HG03135 (cell line): ENCODE measurements around the gene UTS2B.

Source experiments
- ATAC-seq: cut with Tn5 transposase; IDR thresholded peaks from one replicate; pipeline ENCODE4 v1.9.1; 2021; ENCODE audit warnings: mild to moderate bottlenecking, moderate library complexity; ENCODE audit not compliant: unreplicated experiment

UTS2B gene

GRCh38 chr3:191244242-191244867 lies 86.0 kb downstream of the UTS2B start:
- peak; percentile 43 for ATAC-seq

- no peak for ATAC-seq
Measured at GRCh38 chr3:191240486-191240885, 89.8 kb downstream of the UTS2B start.

DNA sequence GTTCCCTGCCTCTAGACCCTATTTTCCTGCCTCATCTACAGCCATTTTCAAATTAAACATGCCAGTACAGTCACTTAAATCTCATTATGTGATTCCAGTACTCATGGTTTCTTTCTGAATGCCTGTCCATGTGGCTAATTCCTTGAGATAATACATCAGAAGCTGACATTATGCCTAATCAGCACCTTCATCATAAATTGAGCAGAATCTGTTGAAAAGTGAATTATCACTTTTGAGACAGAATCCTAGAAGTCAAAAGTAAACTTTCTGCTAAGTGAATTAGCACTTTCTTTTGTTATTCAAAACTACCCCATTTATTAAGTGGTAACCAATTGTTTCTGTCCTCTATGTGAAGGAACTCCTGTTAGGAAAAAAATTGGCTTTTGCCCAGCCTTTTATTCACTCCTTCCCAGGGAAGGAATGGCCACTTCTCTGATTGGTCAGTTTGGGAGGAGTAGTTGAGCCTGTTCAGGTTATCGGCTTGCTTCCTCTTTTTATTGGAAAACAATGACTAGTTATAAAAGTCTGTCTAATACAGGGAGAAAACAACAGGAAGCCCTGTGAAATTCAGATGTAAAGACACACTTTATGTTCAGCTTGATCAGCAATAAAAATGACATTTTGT lies 90.8 kb downstream of the UTS2B start:
- no peak for ATAC-seq

- no peak for ATAC-seq
Measured at GRCh38 chr3:191238321-191238817, 92.0 kb downstream of the UTS2B start.

DNA sequence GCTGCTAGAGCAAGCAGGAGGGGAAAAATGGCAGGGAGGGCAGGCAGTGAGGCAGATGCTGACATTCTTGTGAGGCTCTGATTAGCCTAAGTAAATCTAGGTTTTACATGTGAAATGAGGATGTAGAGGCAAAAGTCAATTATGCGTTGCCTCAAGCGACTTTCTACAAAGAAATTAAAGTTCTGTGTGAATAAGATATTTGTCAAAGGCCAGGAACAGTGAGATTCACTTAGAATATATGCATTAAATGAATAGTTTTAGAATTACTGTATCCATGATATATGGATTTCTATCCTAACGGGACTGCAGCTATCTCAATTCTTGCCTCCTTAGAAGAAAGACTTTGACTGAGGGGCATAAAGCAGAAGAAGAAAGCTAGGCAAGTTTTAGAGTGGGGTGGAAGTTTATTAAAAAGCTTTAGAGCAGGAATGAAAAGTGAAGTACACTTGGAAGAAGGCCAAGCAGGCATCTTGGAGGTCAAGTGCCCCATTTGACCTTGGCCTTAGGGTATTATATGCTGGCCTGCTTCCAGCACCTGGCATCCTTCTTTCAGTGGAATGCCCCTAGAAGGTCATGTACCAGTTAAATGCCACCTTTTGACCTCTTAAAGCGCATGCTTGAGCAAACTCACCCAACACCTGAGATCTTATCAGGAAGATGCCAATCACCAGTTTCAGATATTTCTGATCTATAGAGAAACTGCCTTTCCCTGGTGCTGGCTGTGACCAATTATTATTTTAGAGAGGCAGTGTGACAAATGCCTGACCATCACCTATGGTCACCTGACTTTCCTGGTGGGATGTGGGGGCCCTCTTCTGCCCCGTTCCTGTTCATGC lies 93.1 kb downstream of the UTS2B start:
- ATAC-seq: no peak

- ATAC-seq: no peak
Measured at GRCh38 chr3:191236646-191237045, 93.7 kb downstream of the UTS2B start.

- peak; percentile 99 for ATAC-seq
Measured at GRCh38 chr3:191235331-191236314, 94.7 kb downstream of the UTS2B start.

GRCh38 chr3:191234216-191234615 lies 96.1 kb downstream of the UTS2B start:
- ATAC-seq: no peak

DNA sequence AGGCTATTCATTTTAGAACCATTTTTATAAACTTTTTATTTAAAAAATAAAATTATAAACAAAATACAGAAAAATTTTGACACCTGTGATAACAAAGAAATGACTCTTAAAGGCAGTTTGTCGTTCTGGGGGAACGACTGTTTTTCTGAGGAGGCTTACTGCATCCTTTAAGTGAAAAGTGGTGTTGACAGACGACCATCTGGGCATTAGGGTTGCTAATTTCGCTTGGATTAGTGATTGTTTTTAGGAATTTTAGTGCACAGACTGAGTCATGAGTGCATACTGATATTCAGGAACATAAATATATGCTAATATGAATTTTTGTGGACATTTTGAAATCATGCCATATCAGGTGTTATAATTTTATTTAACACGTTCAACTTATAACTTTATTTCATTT lies 102.8 kb downstream of the UTS2B start:
- no peak for ATAC-seq

- ATAC-seq: no peak
Measured at GRCh38 chr3:191221638-191222037, 108.7 kb downstream of the UTS2B start.

- no peak for ATAC-seq
Measured at GRCh38 chr3:191220908-191221307, 109.4 kb downstream of the UTS2B start.

- no peak for ATAC-seq
Measured at GRCh38 chr3:191217301-191217700, 113.0 kb downstream of the UTS2B start.
